GM19328 (cell line): ENCODE measurements around the gene METTL25B.
"Not testable (repeated sequence)": the region's sequence is repeated elsewhere in the genome, so short reads cannot be mapped to it uniquely, and the experiment has no call there.

Experiments
- ATAC-seq: cut with Tn5 transposase; IDR thresholded peaks from one replicate; pipeline ENCODE4 v1.9.1; 2021; ENCODE audit warnings: mild to moderate bottlenecking, moderate library complexity; ENCODE audit not compliant: unreplicated experiment

METTL25B gene

DNA sequence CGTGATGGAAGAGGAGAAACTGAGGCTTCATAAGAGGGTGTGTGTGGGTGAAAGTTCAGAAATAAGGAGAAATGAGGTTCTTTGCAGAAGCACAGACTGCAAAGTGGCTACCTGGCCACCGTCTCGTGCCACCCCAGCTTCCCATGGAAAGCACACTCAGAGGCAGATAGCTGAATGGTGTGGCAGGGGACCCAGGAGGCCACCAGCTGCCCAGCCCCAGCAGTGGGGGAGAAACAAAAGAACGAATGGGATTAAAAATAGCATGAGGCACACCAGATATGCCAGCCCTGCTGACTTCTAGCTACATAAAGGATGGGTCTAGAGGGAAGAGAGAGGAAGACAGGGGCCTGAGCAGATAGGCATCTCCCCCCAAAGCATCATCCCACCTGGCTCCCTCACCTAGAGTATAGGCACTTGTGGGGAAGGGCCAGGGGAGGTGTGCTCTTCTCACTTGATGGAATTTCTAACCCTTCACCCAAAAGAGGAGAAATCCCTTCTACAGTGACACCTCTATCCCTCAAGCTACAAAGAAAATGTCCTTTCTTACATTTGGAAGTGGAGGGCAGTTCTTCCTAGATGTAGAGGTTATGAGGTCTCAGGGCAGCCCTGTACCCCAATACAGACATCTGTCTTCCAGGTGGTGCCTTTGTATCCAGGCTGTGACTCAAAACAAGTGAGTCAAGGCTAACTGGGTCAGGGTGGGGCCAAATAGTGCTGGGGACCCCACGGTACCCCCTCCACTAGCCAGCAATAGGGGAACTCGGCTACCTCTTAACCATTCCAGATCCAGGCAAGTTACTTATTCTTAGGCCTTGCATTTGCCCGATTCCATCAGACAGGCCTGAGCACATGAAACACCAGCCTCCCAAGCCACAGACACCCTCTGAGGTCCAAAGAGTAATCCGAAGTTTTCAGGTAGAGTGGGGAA lies 19.7 kb downstream of the METTL25B start:
- ATAC-seq = no peak

DNA sequence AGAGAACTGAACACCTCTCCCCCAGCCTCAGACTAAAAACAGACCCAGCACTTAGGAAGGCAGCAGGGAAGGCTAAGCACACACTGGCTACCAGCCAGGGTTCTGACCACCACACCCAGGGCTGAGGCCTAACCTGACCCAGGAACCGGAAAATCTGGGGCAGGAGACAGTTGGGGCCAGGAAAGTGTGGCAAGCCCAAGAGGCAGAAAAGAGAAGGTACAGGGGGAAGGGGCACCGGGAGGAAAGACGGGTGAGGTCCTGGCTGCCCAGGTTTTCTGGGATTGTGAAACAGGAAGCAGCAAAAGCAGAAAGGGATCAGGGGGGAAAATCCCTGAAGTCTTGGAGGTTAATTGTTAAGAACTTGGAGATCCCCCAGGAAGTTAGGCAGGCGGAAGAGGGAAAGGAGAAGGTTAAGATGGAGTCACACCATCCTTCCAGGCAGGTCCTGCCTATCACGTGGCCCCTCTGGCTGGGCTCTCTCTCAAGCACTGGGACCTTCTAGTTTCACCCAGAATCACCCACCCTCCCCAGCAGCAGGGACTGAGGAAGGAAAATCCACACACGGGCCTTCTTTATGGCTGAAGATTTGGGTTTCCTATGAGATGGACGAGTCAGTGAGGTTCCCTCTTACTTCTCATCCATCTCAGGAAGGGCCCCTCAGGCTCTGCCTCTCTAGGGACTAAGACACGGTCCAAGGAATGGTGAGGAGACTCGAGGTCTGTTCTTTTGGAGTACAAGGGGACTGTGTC lies 20.6 kb downstream of the METTL25B start:
- ATAC-seq = no peak

GRCh38 chr1:156749419-156750118 lies 21.3 kb downstream of the METTL25B start:
- no peak for ATAC-seq

DNA sequence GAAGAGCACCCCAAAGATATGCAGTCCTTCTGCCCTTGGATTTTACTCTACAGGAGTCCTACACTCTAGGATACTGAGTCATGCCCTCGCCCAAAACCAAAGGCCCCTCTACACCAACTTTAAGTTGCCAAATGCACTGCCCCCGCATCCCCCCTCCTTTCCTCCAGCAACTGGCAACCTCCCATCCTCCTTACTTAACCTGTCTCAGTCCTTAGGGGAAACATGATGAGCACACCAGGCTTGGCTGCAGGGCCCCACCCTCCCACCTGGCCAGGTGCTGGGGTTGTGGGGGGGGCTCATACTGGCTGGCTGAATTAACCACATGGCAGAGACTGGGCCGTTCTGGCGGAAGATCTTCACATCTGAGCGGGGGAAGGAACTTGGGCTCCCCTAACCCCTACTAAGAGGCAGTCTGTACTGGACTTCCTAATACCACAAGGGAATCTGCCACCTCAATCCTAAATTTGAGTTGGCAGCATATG lies 22.0 kb downstream of the METTL25B start:
- no peak for ATAC-seq

DNA sequence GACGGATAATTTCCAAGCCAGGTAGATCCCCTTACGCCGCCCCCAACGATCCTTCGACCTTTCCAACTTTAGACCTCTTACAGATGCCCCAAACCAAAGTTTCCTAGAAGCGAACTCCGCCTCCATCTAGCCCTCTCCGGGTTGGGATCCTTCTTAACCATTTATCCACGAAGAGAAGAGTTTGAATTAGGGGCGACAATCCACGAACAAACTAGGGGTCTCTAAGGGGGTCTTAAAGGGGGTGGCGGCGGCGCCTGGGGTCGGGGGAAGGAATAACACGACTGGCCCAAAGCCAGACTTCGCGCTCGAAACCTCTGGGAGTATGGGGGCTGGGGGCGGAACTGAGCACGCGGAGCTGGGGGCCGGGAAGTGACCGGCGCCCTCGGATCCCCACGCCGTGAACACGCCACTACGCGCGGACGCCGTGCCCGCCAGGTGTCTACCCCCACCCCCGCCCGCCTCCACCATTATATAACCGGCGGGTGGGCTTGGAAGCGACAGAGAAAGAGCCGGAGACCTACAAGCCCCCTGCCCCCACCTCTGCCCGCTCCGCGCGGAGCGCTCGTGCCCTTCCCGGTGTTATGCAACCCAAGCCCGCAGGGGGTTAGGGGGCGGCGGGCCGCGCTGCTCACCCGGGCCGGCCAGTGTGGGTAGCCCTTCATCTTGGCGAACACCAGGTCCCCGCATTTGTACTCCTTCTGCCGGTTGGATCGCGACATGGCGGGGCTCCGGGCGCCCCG lies 22.6 kb downstream of the METTL25B start:
- peak; percentile 12 for ATAC-seq

- peak; percentile 12 for ATAC-seq
Measured at GRCh38 chr1:156751451-156751756, 23.1 kb downstream of the METTL25B start, which contains the start of gene HDGF. Gene HDGF, minus strand, starts transcription at chr1:156751675. Its CDS starts 246 bp downstream, at chr1:156751429.

GRCh38 chr1:156751757-156752481 lies 23.6 kb downstream of the METTL25B start:
- ATAC-seq = peak; percentile 67

DNA sequence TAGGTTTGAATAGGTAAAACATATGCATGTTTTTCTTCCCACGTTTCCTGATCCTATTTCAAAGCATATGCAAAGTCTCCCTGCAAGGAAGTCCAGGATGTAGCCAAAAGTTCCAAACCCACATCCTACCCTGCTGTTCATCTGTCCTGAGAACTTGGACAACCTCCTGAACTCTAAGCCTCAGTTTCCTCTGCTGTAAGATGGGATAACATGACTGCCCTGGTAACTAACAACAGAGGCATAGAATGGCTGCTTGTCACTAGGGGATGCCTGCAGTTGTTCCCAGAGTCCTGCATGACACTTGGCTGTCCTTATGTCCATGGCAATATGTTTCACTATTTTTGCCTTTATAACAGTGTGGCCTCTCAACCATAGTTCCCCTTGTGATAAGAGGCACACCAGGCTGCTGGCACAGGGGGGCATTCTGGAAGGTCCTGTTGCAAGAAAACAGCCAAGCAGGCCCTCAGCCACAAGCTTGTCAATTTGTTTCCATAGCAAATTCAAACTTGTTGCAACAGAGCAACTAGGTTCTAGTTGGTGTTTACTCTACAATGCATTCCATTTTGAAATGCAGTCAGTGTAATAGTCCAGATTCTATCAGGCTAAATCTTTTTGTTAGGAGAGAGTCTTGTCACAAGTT lies 24.7 kb downstream of the METTL25B start:
- ATAC-seq = no peak

- ATAC-seq = no peak
Measured at GRCh38 chr1:156754219-156754618, 25.9 kb downstream of the METTL25B start.

GRCh38 chr1:156755527-156755950 lies 27.3 kb downstream of the METTL25B start:
- no peak for ATAC-seq

DNA sequence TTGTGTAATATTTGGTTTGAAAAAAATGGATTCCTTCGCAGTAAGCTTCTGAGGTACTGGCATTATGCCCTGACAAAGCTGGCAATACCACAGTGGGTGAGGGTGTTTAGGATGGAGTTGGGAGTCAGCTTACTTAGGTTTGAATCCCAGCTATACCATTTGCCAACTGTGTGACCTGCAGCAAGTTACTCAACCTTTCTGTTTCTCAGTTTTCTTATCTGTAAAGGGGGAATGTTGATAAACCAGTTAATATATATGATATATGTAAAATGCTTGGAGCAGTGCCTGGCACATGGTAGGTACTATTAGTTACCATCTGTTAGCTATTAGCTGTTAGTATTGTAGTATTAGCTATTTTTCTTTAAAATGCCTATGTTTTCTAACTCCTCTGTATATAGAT lies 28.1 kb downstream of the METTL25B start:
- ATAC-seq = no peak

GRCh38 chr1:156757572-156758253 lies 29.4 kb downstream of the METTL25B start:
- not testable (repeated sequence) for ATAC-seq

GRCh38 chr1:156760092-156760795 lies 32.0 kb downstream of the METTL25B start:
- ATAC-seq = no peak

- ATAC-seq = no peak
Measured at GRCh38 chr1:156760796-156761104, 32.5 kb downstream of the METTL25B start.

GRCh38 chr1:156765136-156765535 lies 36.9 kb downstream of the METTL25B start:
- ATAC-seq = not testable (repeated sequence)

GRCh38 chr1:156765666-156766065 lies 37.4 kb downstream of the METTL25B start:
- no peak for ATAC-seq

DNA sequence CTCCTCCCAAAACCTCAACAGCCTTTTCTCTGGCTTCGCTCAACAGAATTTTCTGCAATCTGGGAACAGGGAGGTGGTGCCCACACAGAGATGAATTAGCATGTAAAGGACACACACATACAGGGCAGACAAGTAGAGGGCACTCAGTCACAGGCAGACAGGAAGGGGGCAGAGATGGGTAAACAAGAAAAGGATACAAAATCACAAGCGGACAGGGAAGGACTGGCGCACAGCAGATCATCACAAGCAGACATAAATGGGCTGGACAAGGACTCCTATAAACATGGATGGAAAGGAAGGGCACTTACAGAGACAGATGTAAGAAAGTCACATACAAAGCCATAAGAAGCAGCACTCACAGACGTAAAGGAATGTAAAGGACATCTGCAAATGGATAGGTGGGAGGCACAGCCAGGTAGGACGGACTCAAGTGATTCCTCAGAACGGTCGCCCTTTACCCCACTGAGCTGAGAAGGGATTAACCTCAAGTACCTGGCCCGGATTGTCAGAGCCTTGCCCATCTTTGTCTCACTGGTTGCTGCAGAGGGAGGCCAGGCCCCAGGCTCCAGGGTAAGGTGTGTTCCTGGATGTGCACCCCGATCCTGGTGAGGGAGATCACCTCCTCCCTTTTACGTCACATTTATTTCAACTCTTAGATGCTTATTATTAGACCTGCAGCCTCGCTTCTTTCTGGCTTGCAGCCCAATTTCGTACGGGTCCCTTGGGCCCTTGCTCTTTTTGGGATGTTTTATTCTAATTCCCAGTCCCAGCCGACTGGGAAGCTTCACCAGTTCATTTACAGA lies 38.2 kb downstream of the METTL25B start:
- peak; percentile 9 for ATAC-seq
